IMR-90 (cell line): ENCODE data around the gene CKLF.

ENCODE experiments used
- CHD1 ChIP-seq: IDR thresholded peaks from 2 replicates; pipeline ENCODE4 v1.6.1; 2012; ENCODE audit warnings: low read depth, low read length, improper control_type of control experiment
- TF ChIP-seq, protein P1 (sequence below): conservative IDR thresholded peaks from 2 replicates; pipeline ENCODE4 v1.5.1; 2012; ENCODE audit warnings: mild to moderate bottlenecking, low read depth, low read length, improper control_type of control experiment
- TF ChIP-seq, protein P2 (sequence below): fragments of 150-350 bp; IDR thresholded peaks from 2 replicates; pipeline ENCODE4 v1.6.1; 2016; ENCODE audit warnings: low read depth, mild to moderate bottlenecking, low read length, moderate library complexity, borderline replicate concordance

DNA sequence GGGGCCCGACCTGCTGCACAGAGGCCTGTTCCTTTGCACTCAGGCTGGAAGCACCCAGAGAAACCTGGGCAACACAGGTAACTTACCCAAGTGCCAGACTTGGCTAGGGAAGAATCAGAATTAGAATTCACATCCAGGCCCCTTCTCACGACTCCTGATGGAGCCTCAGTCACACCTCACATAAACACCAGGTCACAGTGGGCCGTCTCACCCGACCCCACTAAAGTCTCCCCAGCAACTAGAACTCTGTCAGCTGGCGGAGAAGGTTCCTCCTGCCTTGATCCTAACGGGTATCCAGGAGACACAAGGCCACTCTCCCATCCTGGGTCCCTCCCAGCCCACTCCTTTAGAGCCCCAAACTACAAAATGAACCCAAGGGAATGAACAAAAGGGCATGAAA, 8.8 kb upstream of the CKLF start:
- TF ChIP-seq, protein P1, sequence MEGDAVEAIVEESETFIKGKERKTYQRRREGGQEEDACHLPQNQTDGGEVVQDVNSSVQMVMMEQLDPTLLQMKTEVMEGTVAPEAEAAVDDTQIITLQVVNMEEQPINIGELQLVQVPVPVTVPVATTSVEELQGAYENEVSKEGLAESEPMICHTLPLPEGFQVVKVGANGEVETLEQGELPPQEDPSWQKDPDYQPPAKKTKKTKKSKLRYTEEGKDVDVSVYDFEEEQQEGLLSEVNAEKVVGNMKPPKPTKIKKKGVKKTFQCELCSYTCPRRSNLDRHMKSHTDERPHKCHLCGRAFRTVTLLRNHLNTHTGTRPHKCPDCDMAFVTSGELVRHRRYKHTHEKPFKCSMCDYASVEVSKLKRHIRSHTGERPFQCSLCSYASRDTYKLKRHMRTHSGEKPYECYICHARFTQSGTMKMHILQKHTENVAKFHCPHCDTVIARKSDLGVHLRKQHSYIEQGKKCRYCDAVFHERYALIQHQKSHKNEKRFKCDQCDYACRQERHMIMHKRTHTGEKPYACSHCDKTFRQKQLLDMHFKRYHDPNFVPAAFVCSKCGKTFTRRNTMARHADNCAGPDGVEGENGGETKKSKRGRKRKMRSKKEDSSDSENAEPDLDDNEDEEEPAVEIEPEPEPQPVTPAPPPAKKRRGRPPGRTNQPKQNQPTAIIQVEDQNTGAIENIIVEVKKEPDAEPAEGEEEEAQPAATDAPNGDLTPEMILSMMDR, result no peak
- TF ChIP-seq, protein P2, sequence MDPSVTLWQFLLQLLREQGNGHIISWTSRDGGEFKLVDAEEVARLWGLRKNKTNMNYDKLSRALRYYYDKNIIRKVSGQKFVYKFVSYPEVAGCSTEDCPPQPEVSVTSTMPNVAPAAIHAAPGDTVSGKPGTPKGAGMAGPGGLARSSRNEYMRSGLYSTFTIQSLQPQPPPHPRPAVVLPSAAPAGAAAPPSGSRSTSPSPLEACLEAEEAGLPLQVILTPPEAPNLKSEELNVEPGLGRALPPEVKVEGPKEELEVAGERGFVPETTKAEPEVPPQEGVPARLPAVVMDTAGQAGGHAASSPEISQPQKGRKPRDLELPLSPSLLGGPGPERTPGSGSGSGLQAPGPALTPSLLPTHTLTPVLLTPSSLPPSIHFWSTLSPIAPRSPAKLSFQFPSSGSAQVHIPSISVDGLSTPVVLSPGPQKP, result no peak
- no peak for TF ChIP-seq CHD1
